NCI-H1105 (cell line): ENCODE data around the gene RNF214.
A peak's percentile ranks its signal among the peaks of the same experiment; 100 is the strongest.
"Not testable (repeated sequence)": the region's sequence is repeated elsewhere in the genome, so short reads cannot be mapped to it uniquely, and the experiment has no call there.

Experiments used
- DNase-seq: peaks from one replicate; lab custom pipeline; 2025; lab: John Stamatoyannopoulos, UW

Gene RNF214

GRCh38 chr11:117232092-117232878 lies at the start of gene RNF214:
TSS of gene RNF214 (plus strand) at chr11:117232671. CDS start at chr11:117234273, 1,602 bp downstream.
- peak; percentile 69 for DNase-seq

GRCh38 chr11:117183178-117183577 lies 49.3 kb upstream of the RNF214 start:
- DNase-seq = not testable (repeated sequence)

- DNase-seq = no peak
These were observed 48.6 kb upstream of the RNF214 start for GRCh38 chr11:117183724-117184349.

- DNase-seq = no peak
These were observed 46.6 kb upstream of the RNF214 start for GRCh38 chr11:117185736-117186430.

GRCh38 chr11:117186431-117186761 lies 46.1 kb upstream of the RNF214 start:
- no peak for DNase-seq

GRCh38 chr11:117187007-117187406 lies 45.5 kb upstream of the RNF214 start:
- no peak for DNase-seq

- no peak for DNase-seq
These were observed 45.1 kb upstream of the RNF214 start for GRCh38 chr11:117187428-117187798.

GRCh38 chr11:117187799-117188481 lies 44.5 kb upstream of the RNF214 start:
- no peak for DNase-seq

GRCh38 chr11:117188620-117189081 lies 43.8 kb upstream of the RNF214 start:
- DNase-seq = no peak

GRCh38 chr11:117189191-117189940 lies 43.1 kb upstream of the RNF214 start:
- no peak for DNase-seq

- DNase-seq = no peak
These were observed 42.4 kb upstream of the RNF214 start for GRCh38 chr11:117189941-117190544.

GRCh38 chr11:117191680-117192400 lies 40.6 kb upstream of the RNF214 start:
- DNase-seq = no peak

GRCh38 chr11:117192401-117192875 lies 40.0 kb upstream of the RNF214 start:
- no peak for DNase-seq

- no peak for DNase-seq
These were observed 39.1 kb upstream of the RNF214 start for GRCh38 chr11:117193130-117194020.

- no peak for DNase-seq
These were observed 38.2 kb upstream of the RNF214 start for GRCh38 chr11:117194267-117194666.

- no peak for DNase-seq
These were observed 37.2 kb upstream of the RNF214 start for GRCh38 chr11:117195258-117195657.

- DNase-seq = no peak
These were observed 36.7 kb upstream of the RNF214 start for GRCh38 chr11:117195761-117196160.

- DNase-seq = no peak
These were observed 35.5 kb upstream of the RNF214 start for GRCh38 chr11:117197006-117197405.
